SU-DHL-6 (cell line): ENCODE measurements around the gene HMCES.

Experiments
- H2AFZ ChIP-seq: fragments of 200-600 bp; sonication (generic); 2 replicates; pipeline ENCODE4 v1.6.1; 2014; ENCODE audit warnings: low read depth, mild to moderate bottlenecking, moderate library complexity, mixed read lengths, antibody characterized with exemption, low read length; ENCODE audit not compliant: severe bottlenecking
- H3F3A ChIP-seq: fragments of 200-600 bp; shearing (Covaris generic); 2 replicates; pipeline ENCODE4 v1.6.0; 2016; ENCODE audit warnings: antibody characterized with exemption, mild to moderate bottlenecking; ENCODE audit not compliant: insufficient read depth
- H3K27ac ChIP-seq: fragments of 200-600 bp; sonication (generic); 2 replicates; pipeline ENCODE4 v1.5.1; 2016; ENCODE audit warnings: low read depth, mild to moderate bottlenecking, low read length, moderate library complexity, mixed read lengths
- H3K27me3 ChIP-seq: fragments of 200-600 bp; sonication (generic), shearing (Covaris generic); 2 replicates; pipeline ENCODE4 v1.6.0; 2014; ENCODE audit warnings: mild to moderate bottlenecking, low read length
- H3K36me3 ChIP-seq: fragments of 200-600 bp; sonication (generic); 2 replicates; pipeline ENCODE4 v1.6.1; 2014; ENCODE audit warnings: mild to moderate bottlenecking, low read length, mixed read lengths
- H3K4me2 ChIP-seq: fragments of 300-600, 200-600 bp; shearing (Covaris generic), sonication (generic); 2 replicates; pipeline ENCODE4 v1.6.0; 2014; ENCODE audit warnings: low read length, low read depth, mild to moderate bottlenecking; ENCODE audit not compliant: poor library complexity, severe bottlenecking
- H3K4me3 ChIP-seq: fragments of 200-600 bp; sonication (generic); 2 replicates; pipeline ENCODE4 v1.5.1; 2014; ENCODE audit warnings: antibody characterized with exemption, low read length, mild to moderate bottlenecking, mixed read lengths; ENCODE audit not compliant: insufficient read depth, poor library complexity, severe bottlenecking
- H3K79me2 ChIP-seq: fragments of 200-600 bp; sonication (generic); 2 replicates; pipeline ENCODE4 v1.6.1; 2014; ENCODE audit warnings: mild to moderate bottlenecking, low read length, moderate library complexity; ENCODE audit not compliant: insufficient read depth
- H3K9ac ChIP-seq: fragments of 200-600 bp; sonication (generic); 2 replicates; pipeline ENCODE4 v1.7.0; 2014; ENCODE audit warnings: mild to moderate bottlenecking, low read length
- H3K9me2 ChIP-seq: fragments of 200-600 bp; sonication (generic); replicated peaks from 2 replicates; pipeline ENCODE4 v1.6.1; 2014; ENCODE audit warnings: low read length; ENCODE audit not compliant: insufficient read depth
- H3K9me3 ChIP-seq: fragments of 200-600 bp; sonication (generic); 2 replicates; pipeline ENCODE4 v1.6.1; 2014; ENCODE audit warnings: low read length, mixed read lengths; ENCODE audit not compliant: insufficient read depth
- H4K20me1 ChIP-seq: fragments of 200-600 bp; sonication (generic); 2 replicates; pipeline ENCODE4 v1.6.1; 2014; ENCODE audit warnings: low read depth, mild to moderate bottlenecking, antibody characterized with exemption, low read length, moderate library complexity, mixed read lengths
- EZH2phosphoT487 ChIP-seq: fragments of 200-600 bp; sonication (generic), shearing (Covaris generic); conservative IDR thresholded peaks from 2 replicates; pipeline ENCODE4 v1.6.1; 2018; ENCODE audit warnings: mild to moderate bottlenecking, antibody characterized with exemption, low read length, moderate library complexity, mixed read lengths
- TF ChIP-seq, protein P1 (sequence below): fragments of 200-600 bp; sonication (generic); IDR thresholded peaks from one replicate; pipeline ENCODE4 v1.5.1; 2017; ENCODE audit warnings: antibody characterized with exemption, mild to moderate bottlenecking, low read length, moderate library complexity; ENCODE audit not compliant: insufficient read depth, poor library complexity, severe bottlenecking

Gene HMCES

GRCh38 chr3:129341331-129342141 lies 62.9 kb downstream of the HMCES start:
- H3K9ac ChIP-seq: no peak overlapping the region
- no peak overlapping the region for H3K4me2 ChIP-seq
- no peaks in the 10 kb centered on the region for H3F3A ChIP-seq
- no peak overlapping the region for H3K4me3 ChIP-seq
- H4K20me1 ChIP-seq: no peaks in the 10 kb centered on the region
- no peaks in the 10 kb centered on the region for H3K36me3 ChIP-seq
- no peak overlapping the region for H2AFZ ChIP-seq
- TF ChIP-seq EZH2phosphoT487: no peak
- TF ChIP-seq, protein P1, sequence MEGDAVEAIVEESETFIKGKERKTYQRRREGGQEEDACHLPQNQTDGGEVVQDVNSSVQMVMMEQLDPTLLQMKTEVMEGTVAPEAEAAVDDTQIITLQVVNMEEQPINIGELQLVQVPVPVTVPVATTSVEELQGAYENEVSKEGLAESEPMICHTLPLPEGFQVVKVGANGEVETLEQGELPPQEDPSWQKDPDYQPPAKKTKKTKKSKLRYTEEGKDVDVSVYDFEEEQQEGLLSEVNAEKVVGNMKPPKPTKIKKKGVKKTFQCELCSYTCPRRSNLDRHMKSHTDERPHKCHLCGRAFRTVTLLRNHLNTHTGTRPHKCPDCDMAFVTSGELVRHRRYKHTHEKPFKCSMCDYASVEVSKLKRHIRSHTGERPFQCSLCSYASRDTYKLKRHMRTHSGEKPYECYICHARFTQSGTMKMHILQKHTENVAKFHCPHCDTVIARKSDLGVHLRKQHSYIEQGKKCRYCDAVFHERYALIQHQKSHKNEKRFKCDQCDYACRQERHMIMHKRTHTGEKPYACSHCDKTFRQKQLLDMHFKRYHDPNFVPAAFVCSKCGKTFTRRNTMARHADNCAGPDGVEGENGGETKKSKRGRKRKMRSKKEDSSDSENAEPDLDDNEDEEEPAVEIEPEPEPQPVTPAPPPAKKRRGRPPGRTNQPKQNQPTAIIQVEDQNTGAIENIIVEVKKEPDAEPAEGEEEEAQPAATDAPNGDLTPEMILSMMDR: no peak
- H3K27me3 ChIP-seq: no peaks in the 10 kb centered on the region
- H3K27ac ChIP-seq: no peak overlapping the region
- H3K79me2 ChIP-seq: no peaks in the 10 kb centered on the region
- no peaks in the 10 kb centered on the region for H3K9me2 ChIP-seq
- no peaks in the 10 kb centered on the region for H3K9me3 ChIP-seq

GRCh38 chr3:129343643-129344360 lies 65.1 kb downstream of the HMCES start:
- TF ChIP-seq, protein P1: peak; percentile 26
- no peak for TF ChIP-seq EZH2phosphoT487
- no peaks in the 10 kb centered on the region for H3K9me3 ChIP-seq
- H3K79me2 ChIP-seq: no peaks in the 10 kb centered on the region
- no peaks in the 10 kb centered on the region for H3K27me3 ChIP-seq
- H3K36me3 ChIP-seq: no peaks in the 10 kb centered on the region
- H3K4me3 ChIP-seq: no peak overlapping the region
- H2AFZ ChIP-seq: no peak overlapping the region
- H3K9ac ChIP-seq: no peak overlapping the region
- H3K9me2 ChIP-seq: no peaks in the 10 kb centered on the region
- H4K20me1 ChIP-seq: no peaks in the 10 kb centered on the region
- H3K27ac ChIP-seq: no peak overlapping the region
- no peaks in the 10 kb centered on the region for H3F3A ChIP-seq
- no peak overlapping the region for H3K4me2 ChIP-seq

GRCh38 chr3:129344540-129345220 lies 66.0 kb downstream of the HMCES start:
- Histone ChIP-seq H3K36me3 (no peaks in the 10 kb centered on the region), H3K27ac (no peak overlapping the region), H2AFZ (no peak overlapping the region), H3K27me3 (no peaks in the 10 kb centered on the region), H3K4me3 (no peak overlapping the region), H3K4me2 (no peak overlapping the region), H3K79me2 (no peaks in the 10 kb centered on the region), H3K9me2 (no peaks in the 10 kb centered on the region), H3K9ac (no peak overlapping the region), H4K20me1 (no peaks in the 10 kb centered on the region), H3F3A (no peaks in the 10 kb centered on the region), H3K9me3 (no peaks in the 10 kb centered on the region)
- TF ChIP-seq EZH2phosphoT487: no peak
- TF ChIP-seq, protein P1: no peak
